Activated CD4-positive, alpha-beta T cell treated with anti-CD3 and anti-CD28 coated beads, Interleukin-2, amount 50 U/mL, for 1 hour (primary cell): ENCODE results near the gene EFNA5.

Experiments
- DNase-seq: peaks from one replicate; pipeline ENCODE4 v3.0.0-alpha.2; 2020

Gene EFNA5

DNA sequence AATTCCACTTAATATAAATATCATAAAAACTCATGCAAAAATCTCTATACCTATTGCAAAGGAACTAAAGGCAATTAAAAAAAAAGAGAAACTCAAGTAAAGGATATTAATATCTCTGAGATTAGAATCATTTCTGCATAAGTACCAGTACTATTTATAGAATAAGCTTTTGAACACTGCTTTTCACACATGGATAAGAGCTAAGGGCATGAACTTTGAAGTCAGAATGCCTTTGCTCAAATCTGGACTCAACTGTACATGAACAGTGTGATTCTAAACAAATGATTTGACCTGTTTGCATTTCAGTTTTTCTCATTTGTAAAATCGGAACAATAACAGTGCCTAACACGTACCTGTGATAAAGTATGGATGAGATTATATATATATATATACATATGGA lies 255.9 kb downstream of the EFNA5 start:
- no peak for DNase-seq

DNA sequence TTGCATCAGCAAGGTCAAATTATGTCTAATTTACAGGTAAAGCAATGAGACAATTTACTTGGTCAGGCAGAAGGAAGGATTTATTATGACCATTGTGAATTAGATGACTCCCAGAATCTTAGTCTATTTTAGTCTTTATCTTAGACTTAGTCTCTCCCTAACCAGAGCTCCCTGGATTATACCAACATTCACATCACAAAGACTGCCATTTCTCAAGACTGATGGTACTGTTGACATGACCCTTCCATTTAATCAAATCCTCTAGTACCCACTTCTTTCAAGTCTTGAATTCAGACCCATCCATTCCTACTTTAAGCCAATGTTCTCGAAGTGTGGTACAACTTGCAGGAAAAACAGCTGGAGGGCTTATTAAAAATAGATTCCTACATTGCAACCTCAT lies 257.0 kb downstream of the EFNA5 start:
- DNase-seq, result no peak

- DNase-seq, result no peak
These were observed 262.2 kb downstream of the EFNA5 start for GRCh38 chr5:107408564-107408963.

DNA sequence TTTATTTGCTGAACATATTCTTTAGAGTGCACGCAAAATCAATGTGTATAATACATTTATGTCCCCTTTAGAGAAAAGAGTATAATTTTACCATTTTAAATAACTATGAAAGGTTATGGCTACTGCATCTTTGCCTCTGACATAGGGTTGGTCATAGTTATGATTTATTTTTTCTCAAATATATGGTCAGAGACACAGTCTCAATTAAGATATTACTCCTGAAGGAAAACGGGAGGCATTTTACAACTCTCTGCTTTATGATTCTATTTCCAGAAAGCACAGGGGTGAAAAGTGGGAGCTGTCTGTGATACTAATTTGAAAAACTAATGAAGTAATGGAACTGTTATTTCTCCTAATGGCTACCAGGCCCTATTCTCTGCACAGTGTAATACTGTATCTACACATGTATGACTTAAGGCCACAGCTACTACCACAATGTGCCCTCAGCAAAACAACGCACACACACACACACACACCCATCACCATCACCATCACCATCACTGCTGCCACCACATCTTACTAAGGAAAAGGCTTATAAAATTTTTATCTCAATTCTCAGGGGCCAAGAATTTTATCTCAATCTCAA lies 262.9 kb downstream of the EFNA5 start:
- no peak for DNase-seq

- no peak for DNase-seq
These were observed 266.0 kb downstream of the EFNA5 start for GRCh38 chr5:107404595-107405374.

- DNase-seq, result no peak
These were observed 267.3 kb downstream of the EFNA5 start for GRCh38 chr5:107403228-107403953.

- no peak for DNase-seq
These were observed 268.1 kb downstream of the EFNA5 start for GRCh38 chr5:107402434-107403227.

DNA sequence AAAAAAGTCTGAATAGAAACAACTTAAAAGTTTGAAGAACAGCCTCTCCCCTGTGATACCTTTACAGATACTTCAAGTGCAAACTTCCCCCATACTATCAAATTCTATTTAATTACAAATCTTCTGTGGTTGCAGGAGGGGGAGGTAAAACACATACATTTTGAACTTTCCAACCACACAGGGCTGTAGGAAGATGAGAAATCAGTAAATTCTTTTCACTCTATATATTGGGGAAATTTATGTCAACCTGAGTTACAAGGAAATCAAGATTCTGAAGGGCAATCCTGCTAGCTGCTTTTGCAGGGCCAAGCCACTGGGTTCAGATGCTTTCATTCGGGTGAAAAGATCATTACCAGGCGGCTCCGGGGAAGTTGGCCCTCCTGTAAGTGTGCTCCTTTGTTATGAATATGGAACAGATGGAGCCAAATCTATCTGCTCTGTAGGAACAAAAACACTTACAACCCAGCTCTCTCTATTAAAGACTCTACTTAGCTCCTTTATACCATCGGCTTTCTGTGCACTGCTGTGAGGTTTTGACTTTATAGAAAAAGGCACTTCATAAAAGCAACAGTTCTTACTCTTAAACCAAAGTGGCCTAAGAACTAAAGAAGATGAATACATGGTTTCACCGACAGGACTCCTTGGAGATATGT lies 269.1 kb downstream of the EFNA5 start:
- no peak for DNase-seq

GRCh38 chr5:107400328-107400727 lies 270.4 kb downstream of the EFNA5 start:
- no peak for DNase-seq

- DNase-seq, result no peak
These were observed 272.0 kb downstream of the EFNA5 start for GRCh38 chr5:107398703-107399102.

DNA sequence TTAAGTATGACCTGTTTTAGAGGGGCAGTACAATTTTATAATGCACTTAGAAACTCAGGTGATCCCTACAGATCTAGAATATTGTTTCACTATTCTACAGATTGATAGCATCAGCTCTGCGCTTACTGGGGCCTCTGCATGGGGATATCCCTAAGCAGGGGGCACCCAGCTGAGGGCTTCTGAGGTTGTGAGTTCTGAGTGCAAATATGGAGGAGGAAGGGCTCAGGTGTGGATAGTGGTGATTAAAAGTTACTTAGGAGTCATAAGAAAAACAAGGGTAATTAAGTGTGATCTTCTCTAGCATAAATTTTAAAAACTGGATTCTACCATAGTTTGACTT lies 274.4 kb downstream of the EFNA5 start:
- no peak for DNase-seq

DNA sequence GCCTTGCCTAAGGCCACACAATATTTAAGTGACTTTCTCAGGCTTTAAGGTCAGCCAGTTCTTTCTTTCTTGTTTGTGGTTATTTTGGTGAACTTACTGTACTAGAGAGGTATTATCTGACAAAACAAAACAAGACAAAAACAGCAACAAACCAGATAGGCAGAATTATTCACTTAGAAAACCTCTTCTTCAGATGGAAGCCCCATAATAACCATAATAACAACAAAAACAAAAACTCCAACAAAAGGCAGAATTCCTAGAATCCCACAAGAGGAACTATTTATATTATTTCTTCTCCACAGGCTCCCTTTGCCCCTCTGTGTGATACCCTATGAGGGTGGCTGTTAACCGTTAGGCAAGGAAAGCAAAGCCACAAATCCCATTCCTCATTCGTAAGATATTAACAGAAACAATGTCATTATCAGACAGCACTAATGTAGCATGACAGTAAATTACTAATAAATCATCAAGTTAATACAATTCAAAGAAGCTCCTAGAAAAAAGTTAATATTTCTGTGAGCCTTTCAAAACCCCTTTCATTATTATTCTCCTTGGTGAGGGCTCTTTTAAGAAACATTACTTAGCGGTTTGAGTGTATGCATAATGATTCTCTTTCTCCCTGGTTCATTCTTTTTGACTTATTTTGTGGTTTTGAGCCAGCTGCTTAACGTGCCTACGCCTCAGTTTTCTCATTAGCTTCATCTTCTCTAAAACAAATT lies 274.9 kb downstream of the EFNA5 start:
- DNase-seq, result no peak

DNA sequence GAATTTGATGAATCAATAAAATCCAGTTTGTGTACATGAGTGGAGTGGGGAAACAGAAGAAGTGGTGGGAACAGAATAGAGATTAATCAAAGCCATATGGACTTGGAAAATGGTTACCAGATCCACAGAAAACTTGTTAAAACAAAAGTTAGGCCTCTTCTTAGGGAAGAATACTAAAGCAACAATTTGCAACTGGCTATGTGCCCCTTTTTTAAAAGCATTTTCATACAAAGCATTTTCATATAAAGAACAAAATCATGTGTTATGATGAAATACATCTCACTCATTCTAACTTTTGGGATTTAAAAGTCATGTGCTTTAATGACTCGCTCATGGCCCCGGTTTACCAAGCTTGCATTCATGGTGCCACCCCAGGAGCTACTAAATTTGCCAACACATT lies 276.9 kb downstream of the EFNA5 start:
- DNase-seq, result no peak

- no peak for DNase-seq
These were observed 278.9 kb downstream of the EFNA5 start for GRCh38 chr5:107391787-107392186.

DNA sequence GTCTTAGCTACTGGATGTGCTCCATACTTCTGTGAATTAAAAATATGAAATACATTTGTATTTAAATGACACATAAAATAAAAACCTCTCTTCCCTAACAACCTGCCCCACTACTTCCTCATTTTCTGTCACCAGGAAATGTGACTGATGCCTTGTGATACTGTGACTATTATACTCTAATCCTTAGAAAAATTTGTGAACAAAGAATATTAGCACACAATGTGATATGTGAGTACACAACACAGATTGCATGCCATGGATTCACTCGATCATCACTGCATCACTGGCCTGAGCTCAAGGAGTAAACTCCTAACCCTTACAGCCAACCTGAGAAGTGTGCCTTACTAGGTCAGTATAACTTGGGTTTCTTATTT lies 281.0 kb downstream of the EFNA5 start:
- DNase-seq, result no peak

DNA sequence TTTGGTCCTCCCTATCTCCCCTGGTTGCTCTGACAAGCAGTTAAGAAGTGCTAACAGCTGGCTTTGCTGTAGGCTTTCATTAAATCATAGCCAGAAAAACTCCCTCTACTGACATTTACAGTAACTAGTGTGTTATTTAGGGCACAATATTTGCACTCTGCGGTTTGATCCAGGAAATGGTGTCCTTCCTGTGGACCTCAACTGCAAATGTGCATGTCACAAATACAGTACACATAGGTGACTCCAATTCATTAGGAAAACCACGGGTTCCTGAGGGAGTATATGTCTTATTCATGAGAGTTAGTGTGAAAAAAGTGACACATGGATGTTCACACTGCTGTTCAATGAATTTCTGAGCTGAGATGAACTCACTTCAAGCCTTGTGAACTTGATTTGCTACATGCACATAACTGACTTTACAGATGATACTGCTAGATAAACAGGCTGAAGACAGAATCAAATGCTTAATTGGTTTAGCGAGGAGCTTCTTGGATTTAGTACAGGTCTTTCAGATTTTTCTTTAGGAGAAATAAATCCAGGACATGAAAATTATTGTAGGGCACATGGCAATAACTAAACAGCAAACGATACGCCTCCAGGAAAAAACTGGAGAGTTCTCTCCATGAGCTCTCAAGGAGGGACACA lies 281.5 kb downstream of the EFNA5 start:
- no peak for DNase-seq

- DNase-seq, result no peak
These were observed 282.4 kb downstream of the EFNA5 start for GRCh38 chr5:107388141-107388861.

DNA sequence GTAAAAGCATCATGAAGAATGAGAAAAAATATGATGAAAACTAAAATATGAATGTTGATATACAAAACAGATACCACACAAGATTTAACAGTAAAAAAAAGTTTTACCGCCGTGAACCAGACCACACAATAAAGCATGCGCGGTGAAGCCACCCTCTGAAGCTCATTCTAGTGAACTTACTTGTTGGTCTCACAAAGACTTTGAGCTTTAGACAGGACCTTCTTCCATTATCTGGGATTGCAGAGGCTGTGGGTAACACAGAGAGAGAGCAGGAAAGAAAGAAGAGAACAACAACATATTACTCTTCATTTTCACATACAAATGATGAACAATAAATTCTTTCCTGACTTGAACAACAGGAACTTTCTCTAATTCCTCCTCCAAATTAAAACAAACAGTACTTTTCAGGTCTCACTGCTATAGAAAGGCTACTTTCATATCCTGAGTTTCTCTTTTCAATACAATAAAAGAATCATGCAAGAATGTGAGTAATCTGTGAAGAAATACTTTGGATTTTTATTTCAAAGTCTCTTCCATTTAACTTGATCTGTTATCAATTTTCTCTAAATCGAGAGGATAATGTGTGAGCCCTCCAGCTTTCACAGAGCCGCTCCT lies 283.1 kb downstream of the EFNA5 start:
- DNase-seq, result no peak

GRCh38 chr5:107385708-107386107 lies 285.0 kb downstream of the EFNA5 start:
- no peak for DNase-seq

- no peak for DNase-seq
These were observed 286.5 kb downstream of the EFNA5 start for GRCh38 chr5:107384256-107384655.

- no peak for DNase-seq
These were observed 287.3 kb downstream of the EFNA5 start for GRCh38 chr5:107383414-107383813.
